Measurements from ENCODE around the gene SGMS2. TPM values are rescaled to one million over a fixed set of nuclear protein-coding genes. Genes with fewer than 3 reads are reported as not detected.

The SGMS2 gene
- total and polyA plus RNA-seq, 9 of the 15 experiments (the other 6 are each of a cell fraction or from before 2014, with no cell fraction given) = 0.07 to 0.25 (median 0.11) TPM; not detected in 5

- H3K4me2 ChIP-seq (ENCODE audit: insufficient read depth, low read length) = no peak overlapping the region
- POLR2A ChIA-PET = no interaction called here
- BruUV-seq (replicated peaks) = no TSS peak
- no peak overlapping the region for H3K27ac ChIP-seq (ENCODE audit: extremely low read depth, low read depth, low read length)
- H3K9me3 ChIP-seq (replicated peaks; ENCODE audit: control insufficient read depth, insufficient read depth, low read depth, low read length) = no peaks in the 10 kb centered on the region
- no peak overlapping the region for H3K4me3 ChIP-seq
- H3K9me1 ChIP-seq (ENCODE audit: control insufficient read depth, insufficient read depth, low read length) = no peaks in the 10 kb centered on the region
- CTCF ChIA-PET (ENCODE audit: low intra/inter-chr PET ratio) = no interaction called here
- no peak overlapping the region for H2AFZ ChIP-seq (ENCODE audit: low read depth, low read length)
- TF ChIP-seq, protein P1, sequence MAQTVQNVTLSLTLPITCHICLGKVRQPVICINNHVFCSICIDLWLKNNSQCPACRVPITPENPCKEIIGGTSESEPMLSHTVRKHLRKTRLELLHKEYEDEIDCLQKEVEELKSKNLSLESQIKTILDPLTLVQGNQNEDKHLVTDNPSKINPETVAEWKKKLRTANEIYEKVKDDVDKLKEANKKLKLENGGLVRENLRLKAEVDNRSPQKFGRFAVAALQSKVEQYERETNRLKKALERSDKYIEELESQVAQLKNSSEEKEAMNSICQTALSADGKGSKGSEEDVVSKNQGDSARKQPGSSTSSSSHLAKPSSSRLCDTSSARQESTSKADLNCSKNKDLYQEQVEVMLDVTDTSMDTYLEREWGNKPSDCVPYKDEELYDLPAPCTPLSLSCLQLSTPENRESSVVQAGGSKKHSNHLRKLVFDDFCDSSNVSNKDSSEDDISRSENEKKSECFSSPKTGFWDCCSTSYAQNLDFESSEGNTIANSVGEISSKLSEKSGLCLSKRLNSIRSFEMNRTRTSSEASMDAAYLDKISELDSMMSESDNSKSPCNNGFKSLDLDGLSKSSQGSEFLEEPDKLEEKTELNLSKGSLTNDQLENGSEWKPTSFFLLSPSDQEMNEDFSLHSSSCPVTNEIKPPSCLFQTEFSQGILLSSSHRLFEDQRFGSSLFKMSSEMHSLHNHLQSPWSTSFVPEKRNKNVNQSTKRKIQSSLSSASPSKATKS (CRISPR knock-in tag; IDR thresholded peaks at IDR 0.05) = no peak
- TF ChIP-seq SREBF2 (CRISPR knock-in tag; IDR thresholded peaks at IDR 0.05) (no peak), PHF21A (IDR thresholded peaks at IDR 0.05; ENCODE audit: borderline replicate concordance, low read depth) (no peak), ZNF133 (CRISPR knock-in tag; IDR thresholded peaks at IDR 0.05) (no peak), PTTG1 (tag; IDR thresholded peaks at IDR 0.05; ENCODE audit: low read depth) (no peak), ZNF445 (CRISPR knock-in tag; IDR thresholded peaks at IDR 0.05; ENCODE audit: low read depth) (no peak), ZBTB8A (IDR thresholded peaks at IDR 0.05; ENCODE audit: partially characterized antibody) (no peak), ZNF263 (CRISPR knock-in tag; IDR thresholded peaks at IDR 0.05; ENCODE audit: borderline replicate concordance) (no peak), ZNF668 (CRISPR knock-in tag; IDR thresholded peaks at IDR 0.05) (no peak), HNRNPUL1 (IDR thresholded peaks at IDR 0.05; ENCODE audit: low read length) (no peak), HLTF (IDR thresholded peaks at IDR 0.05) (no peak), ZNF507 (tag; conservative IDR thresholded peaks at IDR 0.05) (no peak), TBP (optimal IDR thresholded peaks at IDR 0.05; ENCODE audit: low read depth, low read length) (no peak), HMGN3 (IDR thresholded peaks at IDR 0.05; ENCODE audit: borderline replicate concordance, extremely low read depth, insufficient read length, low read depth, low read length) (no peak)
- no peak overlapping the region for H3K9ac ChIP-seq (ENCODE audit: insufficient read depth in 1 of 2, low read depth in 2 of 2, low read length in 2 of 2)
- no peaks in the 10 kb centered on the region for H4K20me1 ChIP-seq (replicated peaks; ENCODE audit: control insufficient read depth, insufficient read depth, low read length)
- 22% methylated on average over 1 of the region's 1 CpG for WGBS (ENCODE audit: insufficient coverage, low coverage, missing lambda C conversion rate)
- H3K36me3 ChIP-seq (ENCODE audit: control insufficient read depth, insufficient read depth, low read length) = no peaks in the 10 kb centered on the region
- DNase-seq (ENCODE audit: extremely low read depth in 1 of 4, low spot score in 3 of 4) = no peak
- no peak for ATAC-seq
- in situ Hi-C loops (cut with MboI) (loop anchor here (25.0 kb wide), 1 partner anchor 153 kb away; no protein-coding TSS in a partner anchor), intact Hi-C loops (cut with micrococcal nuclease) (loop anchor here (10.0 kb wide), 1 partner anchor 660 kb away; no protein-coding TSS in a partner anchor)
- no peaks in the 10 kb centered on the region for H3K4me1 ChIP-seq (replicated peaks in 1 of 2; ENCODE audit: control insufficient read depth in 2 of 2, insufficient read depth in 2 of 2, low read length in 2 of 2)
- H3K79me2 ChIP-seq (ENCODE audit: control insufficient read depth, insufficient read depth, low read length) = no peaks in the 10 kb centered on the region
- H3K27me3 ChIP-seq (ENCODE audit: control insufficient read depth in 2 of 2, insufficient read depth in 2 of 2, low read length in 2 of 2) = no peaks in the 10 kb centered on the region
- no peak for FAIRE-seq
Observed at GRCh38 chr4:107915220-107915619, 90.5 kb downstream of the SGMS2 start.
